Ecto neural progenitor cell (in vitro differentiated cells): ENCODE results near the gene C1QTNF7.

Source experiments
- DNase-seq: peaks from one replicate; pipeline ENCODE4 v3.0.0-alpha.2; 2018; ENCODE audit warnings: low spot score

C1QTNF7 gene, protein sequence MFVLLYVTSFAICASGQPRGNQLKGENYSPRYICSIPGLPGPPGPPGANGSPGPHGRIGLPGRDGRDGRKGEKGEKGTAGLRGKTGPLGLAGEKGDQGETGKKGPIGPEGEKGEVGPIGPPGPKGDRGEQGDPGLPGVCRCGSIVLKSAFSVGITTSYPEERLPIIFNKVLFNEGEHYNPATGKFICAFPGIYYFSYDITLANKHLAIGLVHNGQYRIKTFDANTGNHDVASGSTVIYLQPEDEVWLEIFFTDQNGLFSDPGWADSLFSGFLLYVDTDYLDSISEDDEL

DNA sequence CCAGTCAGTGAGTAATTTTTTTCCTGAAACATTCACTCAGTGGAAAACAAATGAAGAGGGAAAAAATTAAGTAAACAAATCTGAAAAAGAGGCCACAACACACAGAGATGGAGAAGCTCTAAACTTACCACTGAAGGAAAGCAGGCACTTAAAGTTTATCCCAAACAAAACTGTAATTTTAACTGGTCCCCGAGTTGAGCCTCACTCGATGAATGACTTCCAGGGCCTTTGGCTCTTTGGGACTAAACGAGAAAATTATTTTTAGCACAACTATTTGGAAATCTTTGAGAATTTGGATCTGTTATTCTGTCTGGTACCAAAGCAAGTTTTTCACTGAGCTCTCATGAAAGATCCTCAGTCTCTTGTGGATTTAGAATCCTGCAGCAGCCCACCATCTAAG, at the start of gene C1QTNF7:
Gene C1QTNF7, plus strand, starts transcription at position 333 of the 400 bp plus-strand sequence. CDS start 7,711 bp downstream, outside the sequence.
- DNase-seq, result no peak

DNA sequence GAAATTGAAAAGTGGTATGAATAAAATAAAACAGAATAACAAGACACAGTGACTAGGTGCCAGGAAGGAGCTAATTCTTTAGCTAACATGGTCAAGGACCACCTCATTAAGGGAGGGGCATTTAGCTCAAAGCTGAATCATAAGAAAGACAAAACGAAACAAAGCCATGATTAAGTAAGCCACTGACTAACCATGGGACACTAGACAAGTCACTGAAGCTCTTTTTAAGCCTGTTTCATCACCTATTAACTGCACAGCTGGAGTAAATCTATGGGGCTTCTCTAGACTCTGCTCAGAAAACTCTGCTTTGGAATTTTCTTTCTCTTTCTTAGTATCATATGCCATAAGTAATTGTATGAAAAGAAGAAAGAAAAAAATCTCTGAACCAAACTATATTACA, 49.8 kb upstream of the C1QTNF7 start:
- DNase-seq, result no peak

DNA sequence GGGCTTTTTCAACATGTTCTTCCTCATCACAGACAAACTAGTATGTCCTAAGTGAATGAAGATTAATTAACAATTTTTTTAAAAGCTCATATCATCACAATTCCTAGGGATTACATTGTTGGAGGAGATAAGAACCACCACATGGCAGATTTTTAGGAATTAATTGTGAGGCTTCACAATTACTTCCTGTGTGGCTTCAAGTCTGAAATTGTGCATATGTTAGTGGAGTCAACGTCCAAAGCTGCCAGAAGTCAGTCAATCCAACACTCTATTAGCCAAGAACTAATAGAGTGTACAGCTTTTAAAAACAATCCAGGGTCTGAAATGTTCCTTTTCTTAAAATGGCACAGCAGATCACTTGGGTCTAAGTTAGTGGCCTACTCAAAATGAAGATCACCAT, 49.3 kb upstream of the C1QTNF7 start:
- no peak for DNase-seq

DNA sequence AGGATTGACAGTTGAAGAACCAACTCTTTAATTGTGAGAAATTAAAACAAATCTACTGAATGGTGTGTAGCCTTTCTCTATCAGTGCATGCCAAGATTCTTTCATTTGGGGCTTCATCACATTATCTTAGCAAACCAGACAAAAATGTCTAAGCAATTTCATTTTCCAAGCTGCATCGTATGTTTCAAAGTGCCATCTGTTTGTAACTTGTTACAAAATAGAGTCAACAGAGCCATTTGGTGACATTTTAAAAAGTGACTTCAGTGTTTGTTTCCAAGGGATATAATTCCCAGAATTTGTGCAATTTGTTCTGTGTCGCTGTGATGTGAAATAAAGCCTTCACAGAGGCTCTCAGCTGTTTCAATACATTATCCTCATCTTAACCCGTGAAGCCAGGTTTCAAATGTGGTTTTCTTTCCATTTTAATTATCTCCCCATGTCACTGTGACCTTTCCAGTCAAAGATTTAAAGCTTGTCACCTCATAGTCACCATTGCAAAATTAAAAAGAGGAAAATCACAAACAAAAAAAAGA, 46.0 kb upstream of the C1QTNF7 start:
- DNase-seq, result no peak

DNA sequence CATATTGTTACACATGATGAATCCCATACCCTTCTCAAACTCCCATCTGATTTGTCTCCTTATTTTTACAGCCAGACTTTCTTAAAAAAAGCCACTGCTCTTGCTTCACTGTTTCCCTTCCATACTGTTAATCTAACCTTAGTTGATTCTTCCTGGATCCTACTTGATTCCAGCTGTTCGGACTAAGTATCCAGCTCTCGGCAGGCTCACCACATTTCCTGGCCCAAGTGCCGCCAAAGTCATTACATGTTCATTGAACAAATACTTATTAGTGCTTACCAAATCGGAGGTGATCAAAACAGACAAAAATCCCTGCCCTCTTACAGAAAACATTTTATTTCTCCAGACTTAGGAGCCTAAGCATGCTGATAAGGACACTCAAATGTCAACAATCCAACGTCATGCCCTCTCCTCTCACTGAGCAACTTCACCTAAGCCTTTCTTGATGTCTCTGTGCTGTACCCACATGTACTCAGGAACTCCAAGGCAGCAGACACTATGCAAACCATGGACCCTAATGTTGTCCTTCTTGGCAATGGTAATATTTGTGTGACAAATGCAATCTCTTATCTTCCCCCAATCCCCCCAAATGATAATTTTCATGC, 45.1 kb upstream of the C1QTNF7 start:
- no peak for DNase-seq

- DNase-seq, result no peak
Measured at GRCh38 chr4:15385515-15385914, 42.3 kb upstream of the C1QTNF7 start.

GRCh38 chr4:15385928-15386327, 41.9 kb upstream of the C1QTNF7 start:
- no peak for DNase-seq

GRCh38 chr4:15390494-15390893, 37.3 kb upstream of the C1QTNF7 start:
- DNase-seq, result no peak

DNA sequence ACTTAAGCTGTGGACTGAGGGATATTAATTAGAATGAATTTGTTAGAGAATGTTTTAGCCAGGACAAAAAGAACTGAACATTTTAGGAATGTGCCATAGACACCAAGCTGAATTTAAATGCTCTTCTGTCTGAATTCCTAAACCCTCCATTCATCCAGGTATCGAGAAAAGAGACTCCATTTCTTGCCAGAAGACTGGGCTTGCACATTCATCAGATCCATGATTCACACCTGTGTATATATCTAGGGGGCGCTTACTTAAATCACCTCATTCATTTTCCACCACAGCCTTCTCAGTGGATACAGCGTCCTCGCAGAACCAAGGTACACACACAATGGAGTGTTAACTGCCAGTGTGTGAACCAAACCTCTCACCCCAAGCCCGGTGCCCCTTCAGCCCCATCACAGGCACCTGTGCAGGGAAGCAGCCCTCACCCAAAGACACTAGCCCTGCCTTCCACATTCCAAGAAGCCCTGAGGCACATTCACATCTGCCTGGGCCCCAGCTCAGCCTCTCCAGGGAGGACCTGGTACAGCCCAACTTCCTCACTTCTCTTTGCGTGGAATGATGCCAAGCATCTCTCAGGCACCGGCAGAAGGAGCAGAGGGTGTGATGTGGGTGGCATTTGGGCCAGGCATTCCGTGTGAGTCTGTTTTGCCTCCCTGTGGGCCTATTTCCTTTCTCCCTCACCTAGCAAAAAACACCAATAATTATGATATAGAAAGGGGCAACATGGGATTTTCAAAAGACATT, 35.6 kb upstream of the C1QTNF7 start:
- DNase-seq, result no peak

- no peak for DNase-seq
Measured at GRCh38 chr4:15395311-15395710, 32.5 kb upstream of the C1QTNF7 start.

GRCh38 chr4:15396157-15396800, 31.6 kb upstream of the C1QTNF7 start:
- DNase-seq, result peak; percentile 65

- DNase-seq, result no peak
Measured at GRCh38 chr4:15398001-15398400, 29.8 kb upstream of the C1QTNF7 start.

GRCh38 chr4:15398732-15399131, 29.1 kb upstream of the C1QTNF7 start:
- DNase-seq, result no peak

GRCh38 chr4:15400226-15400625, 27.6 kb upstream of the C1QTNF7 start:
- DNase-seq, result no peak

- no peak for DNase-seq
Measured at GRCh38 chr4:15400981-15401671, 26.7 kb upstream of the C1QTNF7 start.

- DNase-seq, result no peak
Measured at GRCh38 chr4:15402146-15402545, 25.7 kb upstream of the C1QTNF7 start.

DNA sequence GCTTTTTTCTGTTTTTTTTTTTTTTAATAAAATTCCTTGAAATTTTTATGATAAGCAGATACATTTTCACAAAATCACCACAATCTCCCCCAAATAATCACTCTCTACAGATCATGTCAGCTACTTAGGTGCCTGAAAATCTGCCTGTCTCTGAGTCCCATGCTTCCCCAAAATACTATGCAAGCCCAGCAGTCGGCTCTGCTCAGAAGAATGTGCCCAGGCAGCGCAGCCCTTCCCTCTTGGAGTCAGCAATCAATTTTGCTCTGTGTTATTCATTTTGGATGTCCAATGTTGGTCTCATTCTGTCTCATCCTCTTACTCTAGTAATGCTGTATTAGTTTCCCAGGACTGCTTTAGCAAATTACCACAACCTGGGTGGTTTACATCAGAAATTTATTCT, 24.9 kb upstream of the C1QTNF7 start:
- DNase-seq, result no peak

DNA sequence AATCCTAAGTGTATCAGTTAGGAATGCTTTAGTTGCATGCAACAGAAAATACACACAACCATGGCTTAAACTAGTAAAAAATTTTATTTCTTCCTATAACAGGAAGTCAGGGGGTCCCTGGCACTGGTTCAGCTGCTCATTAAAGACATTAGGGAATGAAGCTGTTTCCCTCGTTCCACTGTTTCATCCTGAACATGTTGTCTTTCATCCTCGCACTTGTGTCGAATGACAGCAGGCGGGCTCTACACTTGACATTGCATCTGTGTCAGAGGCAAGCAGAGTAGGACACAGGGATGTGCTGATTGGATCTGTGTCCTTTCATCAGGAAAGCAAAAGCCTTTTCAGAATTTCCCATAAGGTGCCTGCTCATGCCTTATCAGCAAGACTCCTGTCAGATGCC, 22.8 kb upstream of the C1QTNF7 start:
- DNase-seq, result no peak

DNA sequence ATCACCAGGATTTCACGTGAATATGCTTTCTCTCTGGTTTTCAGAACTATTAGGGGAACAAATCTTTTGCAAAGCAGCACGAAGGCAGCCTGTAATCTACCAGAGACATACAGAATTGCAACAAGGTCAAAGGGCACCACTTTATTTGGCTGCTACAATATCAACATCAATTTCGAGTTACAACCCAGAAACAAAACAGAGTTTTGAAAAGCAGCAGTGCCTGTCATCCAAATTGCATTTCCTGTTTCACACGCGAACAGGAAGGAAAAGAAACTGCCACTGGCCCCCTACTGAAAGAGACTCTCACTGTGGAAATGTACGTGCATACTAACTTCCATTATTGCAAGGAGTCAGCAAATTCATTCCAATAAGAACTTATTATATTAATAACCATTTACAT, 17.1 kb upstream of the C1QTNF7 start:
- DNase-seq, result no peak

DNA sequence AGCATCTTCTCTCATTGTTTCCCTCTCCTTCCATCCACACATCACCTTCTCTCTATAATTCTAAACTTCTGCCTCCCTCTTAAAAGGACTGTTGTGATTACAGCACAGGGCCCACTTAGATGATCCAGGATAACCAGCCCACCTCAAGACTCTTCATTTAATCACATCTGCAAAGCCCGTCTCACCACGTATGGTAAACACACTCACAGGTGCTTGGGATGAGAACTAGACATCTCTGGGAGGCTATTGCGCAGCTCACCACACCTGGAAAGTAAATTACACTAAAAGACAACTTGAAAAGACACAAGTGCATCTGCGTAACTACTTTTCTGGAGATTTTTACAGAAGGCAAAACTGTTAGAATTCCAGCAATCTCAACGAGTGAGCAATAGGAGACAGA, 15.4 kb upstream of the C1QTNF7 start:
- DNase-seq, result no peak

GRCh38 chr4:15413010-15413622, 14.7 kb upstream of the C1QTNF7 start:
- no peak for DNase-seq
